Upper lobe of left lung (tissue), 6 donors: ENCODE results near the gene ZNF790. TPM values are rescaled to one million over a fixed set of nuclear protein-coding genes. Genes with fewer than 3 reads are reported as not detected.

Experiments used
- ATAC-seq, 2 donors: fragments of 200-7000 bp; cut with Tn5 transposase; one replicate each; pipeline ENCODE4 v1.9.1; 2022; ENCODE audit warnings: mild to moderate bottlenecking in 2 of 2, moderate library complexity in 2 of 2; ENCODE audit not compliant: low FRiP score in 2 of 2
- DNase-seq, 2 donors: peaks; one replicate each; pipeline ENCODE4 v3.0.0-alpha.2; 2019 to 2020
- H3K27ac ChIP-seq, 4 donors: fragments of 200-600 bp; sonication (generic); one replicate each; pipeline ENCODE4 v1.5.1; 2016 to 2019
- H3K27me3 ChIP-seq, 4 donors: fragments of 200-600 bp; sonication (generic); one replicate each; pipeline ENCODE4 v1.5.1; 2017 to 2019
- H3K36me3 ChIP-seq, 4 donors: fragments of 200-600 bp; sonication (generic); one replicate each; pipeline ENCODE4 v1.5.1; 2016 to 2019
- H3K4me1 ChIP-seq, 4 donors: fragments of 200-600 bp; sonication (generic); one replicate each; pipeline ENCODE4 v1.5.1; 2018 to 2019
- H3K4me3 ChIP-seq, 4 donors: fragments of 200-600 bp; sonication (generic); one replicate each; pipeline ENCODE4 v1.5.1; 2017 to 2019; ENCODE audit warnings: mild to moderate bottlenecking in 2 of 4, moderate library complexity in 1 of 4
- H3K9me3 ChIP-seq, 4 donors: fragments of 200-600 bp; sonication (generic); one replicate each; pipeline ENCODE4 v1.5.1; 2018 to 2019
- CTCF ChIP-seq, 6 experiments: fragments of 450-650 bp in 4 of 6; fragments of 200-600 bp in 2 of 6; sonication (generic) in 2 of 6; IDR thresholded peaks; one replicate each; pipeline ENCODE4 v1.5.1; 2016 to 2019; ENCODE audit warnings: antibody characterized with exemption in 6 of 6
- EP300 ChIP-seq, 4 donors: sonication (generic); formaldehyde crosslinking; IDR thresholded peaks; one replicate each; pipeline ENCODE4 v1.5.1; 2017; ENCODE audit warnings: antibody characterized with exemption in 4 of 4, control low read depth in 2 of 4
- POLR2A ChIP-seq, 4 donors: fragments of 450-650 bp; IDR thresholded peaks; one replicate each; pipeline ENCODE4 v1.5.1; 2016 to 2017; ENCODE audit warnings: antibody characterized with exemption in 4 of 4, mild to moderate bottlenecking in 2 of 4
- POLR2AphosphoS5 ChIP-seq, 2 donors: sonication (generic); formaldehyde crosslinking; IDR thresholded peaks; one replicate each; pipeline ENCODE4 v1.5.1; 2017; ENCODE audit warnings: antibody characterized with exemption in 2 of 2
- WGBS, 2 donors: methylation state at CpG; one replicate each; pipeline ENCODE4 v1.1.5; 2017 to 2018; 5-methylcytosine and 5-hydroxymethylcytosine counted together
- small RNA-seq, 4 donors: library from RNA; depleted of rRNA; stranded (forward); fragments of <200 nt; gene quantifications; one replicate each; pipeline ENCODE3, GENCODE V24; 2016
- total RNA-seq, 6 donors: library from RNA; depleted of rRNA in 4 of 6; stranded (reverse); fragments of >200 nt in 4 of 6; gene quantifications; one replicate each; pipeline versions ENCODE4 v1.1.0 to v1.2.1, GENCODE V29; 2016 to 2021
- donor health status: DM: no; HTN: no; CAD: no; lungs with moderate emphysema.
- donor health status: DM: no; HTN: yes; CAD: no; lungs with severe emphysema.

The ZNF790 gene
- total RNA-seq, 6 donors from 2014 or later = 5.0 to 7.7 (median 5.7) TPM

- Histone ChIP-seq H3K36me3 (no peaks in the 10 kb centered on the region), H3K27ac (peak overlapping the region in 2 of 4 donors; percentile 80 to 82), H3K9me3 (peaks cover 11 to 73% (median 31%) of the 10 kb centered on the region in 4 donors), H3K4me3 (peak overlapping the region; percentile 47 to 88 (median 66)), H3K4me1 (peaks cover 9 to 20% (median 14%) of the 10 kb centered on the region in 4 donors), H3K27me3 (no peaks in the 10 kb centered on the region)
- no peak for ATAC-seq
- WGBS, 2 donors = 3 to 5% methylated on average over 15 of the region's 15 CpGs
- peak in 1 of 2 donors; percentile 10 for DNase-seq
- TF ChIP-seq POLR2A (IDR thresholded peaks at IDR 0.05) (no peak), POLR2AphosphoS5 (IDR thresholded peaks at IDR 0.05) (no peak), CTCF (IDR thresholded peaks at IDR 0.05) (no peak), EP300 (IDR thresholded peaks at IDR 0.05) (no peak)
These were observed 65.0 kb downstream of the ZNF790 start for GRCh38 chr19:36773223-36773579.

GRCh38 chr19:36772311-36773222 lies 65.6 kb downstream of the ZNF790 start, which contains the start of gene ZNF850:
ZNF850 (minus strand) TSS chr19:36772807; CDS start chr19:36762606, 10,201 bp downstream.
- 0% methylated on average over 44 to 51 of the region's 57 CpGs for WGBS, 2 donors
- peak; percentile 94 to 99 for ATAC-seq
- TF ChIP-seq POLR2A (IDR thresholded peaks at IDR 0.05) (peak in 1 of 4 donors; percentile 34), POLR2AphosphoS5 (IDR thresholded peaks at IDR 0.05) (peak in 1 of 2 donors; percentile 61), CTCF (IDR thresholded peaks at IDR 0.05) (peak in 1 of 6 experiments; percentile 13), EP300 (IDR thresholded peaks at IDR 0.05) (no peak)

DNA sequence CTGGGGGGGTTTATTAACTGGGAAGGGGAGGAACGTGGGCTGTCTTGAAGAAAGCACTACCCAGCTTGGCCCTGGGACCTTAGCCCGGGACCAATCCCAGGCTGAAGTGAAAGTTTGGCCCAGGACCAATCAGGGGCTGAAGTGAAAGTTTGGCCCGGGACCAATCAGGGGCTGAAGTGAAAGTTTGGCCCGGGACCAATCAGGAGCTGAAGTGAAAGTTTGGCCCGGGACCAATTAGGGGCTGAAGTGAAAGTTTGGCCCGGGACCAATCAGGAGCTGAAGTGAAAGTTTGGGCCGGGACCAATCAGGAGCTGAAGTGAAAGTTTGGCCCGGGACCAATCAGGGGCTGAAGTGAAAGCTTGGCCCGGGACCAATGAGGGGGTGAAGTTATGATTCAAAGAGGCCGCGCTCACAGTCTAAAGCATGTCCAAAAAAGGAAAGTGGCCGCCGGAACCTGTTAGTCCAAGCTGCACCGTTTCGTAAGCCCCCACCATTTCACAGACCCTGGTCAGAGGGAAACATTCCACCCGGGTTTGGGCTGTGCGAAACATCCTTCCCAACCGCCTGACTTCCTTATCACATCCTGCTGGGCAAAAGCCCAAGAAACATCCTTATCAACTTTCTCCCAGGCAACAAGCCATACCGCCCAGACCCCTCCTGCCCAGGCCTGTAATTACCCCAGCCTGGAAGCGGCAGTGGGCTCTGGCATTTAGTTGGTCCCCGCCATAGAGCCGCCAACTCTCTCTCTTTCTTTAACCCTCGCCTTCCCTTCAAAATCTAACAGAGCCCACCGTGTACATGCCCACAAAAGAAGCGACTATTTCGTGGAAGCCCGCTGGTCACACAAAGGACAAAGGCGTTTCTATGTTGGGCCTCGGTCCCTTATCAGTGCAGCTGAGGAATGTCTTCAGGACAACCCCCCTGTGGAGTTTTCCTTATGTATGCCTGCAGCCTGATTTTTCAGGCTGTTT lies 66.6 kb downstream of the ZNF790 start:
- Histone ChIP-seq H3K36me3 (no peaks in the 10 kb centered on the region), H3K9me3 (peaks cover 5 to 80% (median 35%) of the 10 kb centered on the region in 4 donors), H3K27me3 (no peaks in the 10 kb centered on the region), H3K4me1 (peaks cover 9 to 20% (median 14%) of the 10 kb centered on the region in 4 donors), H3K4me3 (peak overlapping the region; percentile 47 to 88 (median 66)), H3K27ac (peak overlapping the region; percentile 80 to 82 (median 80))
- TF ChIP-seq POLR2AphosphoS5 (IDR thresholded peaks at IDR 0.05) (peak in 1 of 2 donors; percentile 47), EP300 (IDR thresholded peaks at IDR 0.05) (no peak)
- 2 to 4% methylated on average over 29 of the region's 29 CpGs for WGBS, 2 donors
- ATAC-seq (no peak), DNase-seq (peak in 1 of 2 donors; percentile 49)

More at GRCh38 chr19:36772311-36773222, 65.6 kb downstream of the ZNF790 start, which contains the start of gene ZNF850:
- DNase-seq = peak; percentile 93 to 94
- Histone ChIP-seq H3K36me3 (no peaks in the 10 kb centered on the region), H3K4me3 (peak within 1 kb of the TSS; percentile 47 to 88 (median 66)), H3K27ac (peak within 1 kb of the TSS; percentile 80 to 82 (median 80)), H3K9me3 (peaks cover 11 to 74% (median 32%) of the 10 kb centered on the region in 4 donors), H3K4me1 (peaks cover 9 to 20% (median 14%) of the 10 kb centered on the region in 4 donors), H3K27me3 (no peaks in the 10 kb centered on the region)

Small RNA genes within 50 kb of the gene (small RNA-seq; reads per million reads assigned to genes)
- gene RF00019 = 0 reads per million in 4 donors

Other genes with a start within 250 kb of the ZNF790 start
- 1 to 10 TPM in 5 of 6 donors, under 1 TPM in 1; 0.78 to 5.7 (median 4.1) TPM for gene ZNF382, start 233.1 kb downstream of the ZNF790 start, total RNA-seq
- gene ZNF461, start 171.6 kb downstream of the ZNF790 start, total RNA-seq = 10 to 100 TPM in 1 of 6 donors, 1 to 10 TPM in 5; 4.2 to 17.4 (median 7.1) TPM
- gene ZNF567, start 150.8 kb downstream of the ZNF790 start, total RNA-seq = 10 to 100 TPM in 2 of 6 donors, 1 to 10 TPM in 4; 4.4 to 23.0 (median 6.1) TPM
- 1 to 10 TPM in 5 of 6 donors, under 1 TPM in 1; 0.44 to 3.0 (median 1.2) TPM for gene ZNF850, start 65.6 kb downstream of the ZNF790 start, total RNA-seq
- gene ZNF345, start 12.5 kb upstream of the ZNF790 start, total RNA-seq = 1 to 10 TPM; 4.8 to 8.3 (median 5.6) TPM
- gene ZNF829, start 77.9 kb upstream of the ZNF790 start, total RNA-seq = 1 to 10 TPM in 5 of 6 donors, under 1 TPM in 1; 1.00 to 5.2 (median 1.8) TPM
- gene ZNF568, start 77.9 kb upstream of the ZNF790 start, total RNA-seq = 10 to 100 TPM in 2 of 6 donors, 1 to 10 TPM in 4; 4.8 to 12.3 (median 7.3) TPM
- gene ZNF420, start 240.0 kb upstream of the ZNF790 start, total RNA-seq = 10 to 100 TPM in 1 of 6 donors, 1 to 10 TPM in 4, under 1 TPM in 1; 0.89 to 10.5 (median 7.6) TPM